Measurements from ENCODE around the gene RBM20. TPM values are rescaled to one million over a fixed set of nuclear protein-coding genes. Genes with fewer than 3 reads are reported as not detected.

Gene RBM20
- polyA plus RNA-seq, 2 of the 4 experiments (the other 2 are of a cell fraction): 1.5 to 1.8 TPM

DNA sequence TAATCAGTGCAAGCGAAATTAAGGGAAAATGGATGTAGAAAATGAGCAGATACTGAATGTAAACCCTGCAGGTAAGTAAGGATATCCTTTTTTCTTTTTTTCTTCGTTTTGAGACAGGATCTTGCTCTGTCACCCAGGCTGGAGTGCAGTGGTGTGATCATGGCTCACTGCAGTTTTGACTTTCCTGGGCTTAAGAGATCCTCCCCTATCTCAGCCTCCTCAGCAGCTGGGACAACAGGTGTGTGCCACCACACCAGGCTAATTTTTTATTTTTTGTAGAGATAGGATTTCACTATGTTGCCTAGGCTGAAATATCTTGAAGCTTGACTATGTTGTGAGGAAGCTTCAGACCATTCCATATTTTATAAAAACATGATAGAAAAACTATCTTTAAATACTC, 231.9 kb downstream of the RBM20 start:
- CTCF ChIA-PET: interaction anchor here (3.2 kb wide), 1 partner anchor 18 kb away, joined by 11 read pairs; no protein-coding TSS in a partner anchor
- no peak overlapping the region for H3K27ac ChIP-seq
- no peak for DNase-seq (ENCODE audit: low read depth in 1 of 2, low spot score in 1 of 2)

DNA sequence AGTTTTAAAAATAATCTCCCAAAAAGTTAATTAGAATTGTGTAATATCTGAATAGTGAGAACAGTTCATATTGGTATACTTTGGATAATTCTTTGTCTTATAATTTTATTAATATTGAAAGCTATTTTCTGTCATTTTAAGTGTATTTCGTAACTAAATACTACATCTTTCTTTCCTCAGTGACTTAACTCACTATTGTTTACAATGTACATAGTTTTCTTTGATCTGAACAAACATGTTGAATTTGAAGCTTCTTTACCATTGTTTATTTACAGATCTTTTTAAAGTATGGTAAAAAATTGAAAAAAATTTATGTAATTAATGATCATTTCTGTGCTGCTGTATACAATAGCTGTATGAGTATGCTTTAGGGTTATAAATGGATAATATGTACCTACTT, 232.7 kb downstream of the RBM20 start:
- DNase-seq (ENCODE audit: low read depth in 1 of 2, low spot score in 1 of 2): no peak
- Histone ChIP-seq H3K9me3 (no peaks in the 10 kb centered on the region), H3K4me3 (no peak overlapping the region), H3K27ac (no peak overlapping the region), H3K4me2 (no peak overlapping the region), H3K4me1 (peaks cover 26% of the 10 kb centered on the region; the same call in 2 of the 3 replicates)
- CTCF ChIA-PET: interaction anchor here (1.1 to 3.2 kb wide), 3 partner anchors 10 to 73 kb away, joined by 3 to 11 read pairs (median 5); no protein-coding TSS in a partner anchor
- WGBS (ENCODE audit: missing lambda C conversion rate): 90% methylated on average over 1 of the region's 1 CpG
- POLR2A ChIA-PET: no interaction called here
- ATAC-seq: no peak
- TF ChIP-seq JUNB (IDR thresholded peaks at IDR 0.05): no peak
- TF ChIP-seq, protein P1, sequence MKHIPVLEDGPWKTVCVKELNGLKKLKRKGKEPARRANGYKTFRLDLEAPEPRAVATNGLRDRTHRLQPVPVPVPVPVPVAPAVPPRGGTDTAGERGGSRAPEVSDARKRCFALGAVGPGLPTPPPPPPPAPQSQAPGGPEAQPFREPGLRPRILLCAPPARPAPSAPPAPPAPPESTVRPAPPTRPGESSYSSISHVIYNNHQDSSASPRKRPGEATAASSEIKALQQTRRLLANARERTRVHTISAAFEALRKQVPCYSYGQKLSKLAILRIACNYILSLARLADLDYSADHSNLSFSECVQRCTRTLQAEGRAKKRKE (CRISPR knock-in tag; IDR thresholded peaks at IDR 0.05; ENCODE audit: low read depth): no peak
- no peak for TF ChIP-seq ZC3H11A (IDR thresholded peaks at IDR 0.05)
- TF ChIP-seq, protein P2, sequence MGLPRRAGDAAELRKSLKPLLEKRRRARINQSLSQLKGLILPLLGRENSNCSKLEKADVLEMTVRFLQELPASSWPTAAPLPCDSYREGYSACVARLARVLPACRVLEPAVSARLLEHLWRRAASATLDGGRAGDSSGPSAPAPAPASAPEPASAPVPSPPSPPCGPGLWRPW (IDR thresholded peaks at IDR 0.05): no peak
- no peak for TF ChIP-seq NPAS2 (CRISPR knock-in tag; IDR thresholded peaks at IDR 0.05; ENCODE audit: borderline replicate concordance)
- no peak for TF ChIP-seq CBX8 (IDR thresholded peaks at IDR 0.05)
- TF ChIP-seq NR3C1 (IDR thresholded peaks at IDR 0.05): no peak
- TF ChIP-seq, protein P3, sequence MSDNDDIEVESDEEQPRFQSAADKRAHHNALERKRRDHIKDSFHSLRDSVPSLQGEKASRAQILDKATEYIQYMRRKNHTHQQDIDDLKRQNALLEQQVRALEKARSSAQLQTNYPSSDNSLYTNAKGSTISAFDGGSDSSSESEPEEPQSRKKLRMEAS (IDR thresholded peaks at IDR 0.05): no peak
- TF ChIP-seq, protein P4, sequence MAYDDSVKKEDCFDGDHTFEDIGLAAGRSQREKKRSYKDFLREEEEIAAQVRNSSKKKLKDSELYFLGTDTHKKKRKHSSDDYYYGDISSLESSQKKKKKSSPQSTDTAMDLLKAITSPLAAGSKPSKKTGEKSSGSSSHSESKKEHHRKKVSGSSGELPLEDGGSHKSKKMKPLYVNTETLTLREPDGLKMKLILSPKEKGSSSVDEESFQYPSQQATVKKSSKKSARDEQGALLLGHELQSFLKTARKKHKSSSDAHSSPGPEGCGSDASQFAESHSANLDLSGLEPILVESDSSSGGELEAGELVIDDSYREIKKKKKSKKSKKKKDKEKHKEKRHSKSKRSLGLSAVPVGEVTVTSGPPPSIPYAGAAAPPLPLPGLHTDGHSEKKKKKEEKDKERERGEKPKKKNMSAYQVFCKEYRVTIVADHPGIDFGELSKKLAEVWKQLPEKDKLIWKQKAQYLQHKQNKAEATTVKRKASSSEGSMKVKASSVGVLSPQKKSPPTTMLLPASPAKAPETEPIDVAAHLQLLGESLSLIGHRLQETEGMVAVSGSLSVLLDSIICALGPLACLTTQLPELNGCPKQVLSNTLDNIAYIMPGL (CRISPR knock-in tag; IDR thresholded peaks at IDR 0.05; ENCODE audit: borderline replicate concordance): no peak
- TF ChIP-seq RNF2 (IDR thresholded peaks at IDR 0.05; ENCODE audit: borderline replicate concordance, low read depth): no peak
- no peak for TF ChIP-seq HEYL (CRISPR knock-in tag; IDR thresholded peaks at IDR 0.05)
- no peak for TF ChIP-seq HOXA7 (CRISPR knock-in tag; IDR thresholded peaks at IDR 0.05)
- TF ChIP-seq EHMT2 (IDR thresholded peaks at IDR 0.05; ENCODE audit: low read depth): no peak
- TF ChIP-seq, protein P5, sequence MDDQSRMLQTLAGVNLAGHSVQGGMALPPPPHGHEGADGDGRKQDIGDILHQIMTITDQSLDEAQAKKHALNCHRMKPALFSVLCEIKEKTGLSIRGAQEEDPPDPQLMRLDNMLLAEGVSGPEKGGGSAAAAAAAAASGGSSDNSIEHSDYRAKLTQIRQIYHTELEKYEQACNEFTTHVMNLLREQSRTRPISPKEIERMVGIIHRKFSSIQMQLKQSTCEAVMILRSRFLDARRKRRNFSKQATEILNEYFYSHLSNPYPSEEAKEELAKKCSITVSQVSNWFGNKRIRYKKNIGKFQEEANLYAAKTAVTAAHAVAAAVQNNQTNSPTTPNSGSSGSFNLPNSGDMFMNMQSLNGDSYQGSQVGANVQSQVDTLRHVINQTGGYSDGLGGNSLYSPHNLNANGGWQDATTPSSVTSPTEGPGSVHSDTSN (IDR thresholded peaks at IDR 0.05): no peak
- FAIRE-seq: no peak

More for the DNA sequence above, 231.9 kb downstream of the RBM20 start:
- POLR2A ChIA-PET: no interaction called here
- no peak overlapping the region for H3K4me3 ChIP-seq
- TF ChIP-seq MAFK (IDR thresholded peaks at IDR 0.05; ENCODE audit: partially characterized antibody) (no peak), EHMT2 (IDR thresholded peaks at IDR 0.05; ENCODE audit: low read depth) (no peak), MYC (IDR thresholded peaks at IDR 0.05; ENCODE audit: borderline replicate concordance, low read length) (no peak), ZC3H11A (IDR thresholded peaks at IDR 0.05) (no peak), NFE2L2 (conservative IDR thresholded peaks at IDR 0.05; ENCODE audit: low read length) (no peak), HDAC2 (IDR thresholded peaks at IDR 0.05) (no peak), MAZ (IDR thresholded peaks at IDR 0.05; ENCODE audit: borderline replicate concordance, low read depth, low read length) (no peak), FOXS1 (CRISPR knock-in tag; IDR thresholded peaks at IDR 0.05) (no peak)
- TF ChIP-seq, protein P6, sequence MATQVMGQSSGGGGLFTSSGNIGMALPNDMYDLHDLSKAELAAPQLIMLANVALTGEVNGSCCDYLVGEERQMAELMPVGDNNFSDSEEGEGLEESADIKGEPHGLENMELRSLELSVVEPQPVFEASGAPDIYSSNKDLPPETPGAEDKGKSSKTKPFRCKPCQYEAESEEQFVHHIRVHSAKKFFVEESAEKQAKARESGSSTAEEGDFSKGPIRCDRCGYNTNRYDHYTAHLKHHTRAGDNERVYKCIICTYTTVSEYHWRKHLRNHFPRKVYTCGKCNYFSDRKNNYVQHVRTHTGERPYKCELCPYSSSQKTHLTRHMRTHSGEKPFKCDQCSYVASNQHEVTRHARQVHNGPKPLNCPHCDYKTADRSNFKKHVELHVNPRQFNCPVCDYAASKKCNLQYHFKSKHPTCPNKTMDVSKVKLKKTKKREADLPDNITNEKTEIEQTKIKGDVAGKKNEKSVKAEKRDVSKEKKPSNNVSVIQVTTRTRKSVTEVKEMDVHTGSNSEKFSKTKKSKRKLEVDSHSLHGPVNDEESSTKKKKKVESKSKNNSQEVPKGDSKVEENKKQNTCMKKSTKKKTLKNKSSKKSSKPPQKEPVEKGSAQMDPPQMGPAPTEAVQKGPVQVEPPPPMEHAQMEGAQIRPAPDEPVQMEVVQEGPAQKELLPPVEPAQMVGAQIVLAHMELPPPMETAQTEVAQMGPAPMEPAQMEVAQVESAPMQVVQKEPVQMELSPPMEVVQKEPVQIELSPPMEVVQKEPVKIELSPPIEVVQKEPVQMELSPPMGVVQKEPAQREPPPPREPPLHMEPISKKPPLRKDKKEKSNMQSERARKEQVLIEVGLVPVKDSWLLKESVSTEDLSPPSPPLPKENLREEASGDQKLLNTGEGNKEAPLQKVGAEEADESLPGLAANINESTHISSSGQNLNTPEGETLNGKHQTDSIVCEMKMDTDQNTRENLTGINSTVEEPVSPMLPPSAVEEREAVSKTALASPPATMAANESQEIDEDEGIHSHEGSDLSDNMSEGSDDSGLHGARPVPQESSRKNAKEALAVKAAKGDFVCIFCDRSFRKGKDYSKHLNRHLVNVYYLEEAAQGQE (IDR thresholded peaks at IDR 0.05): no peak
- TF ChIP-seq, protein P3 (IDR thresholded peaks at IDR 0.05): no peak
- TF ChIP-seq, protein P5 (IDR thresholded peaks at IDR 0.05): no peak
- no peaks in the 10 kb centered on the region for H3K9me3 ChIP-seq
- ATAC-seq: no peak
- no peak for FAIRE-seq
- 79% methylated on average over 2 of the region's 2 CpGs for WGBS (ENCODE audit: missing lambda C conversion rate)
- no peak overlapping the region for H3K4me2 ChIP-seq
- peaks cover 27% of the 10 kb centered on the region for H3K4me1 ChIP-seq

All from A549 (cell line).